SK-N-SH (cell line): ENCODE measurements around the gene RBM20. TPM values are rescaled to one million over a fixed set of nuclear protein-coding genes. Genes with fewer than 3 reads are reported as not detected.

Experiments
- CTCF ChIA-PET: fragments of 300-600, 350-600 bp; formaldehyde crosslinking; extraction: SDS; loops from one replicate; lab custom pipeline; 2021; lab: Yijun Ruan, JAX
- POLR2A ChIA-PET: fragments of 350-600 bp; sonication (Branson Sonifier 250); formaldehyde crosslinking; extraction: SDS; loops from one replicate; lab custom pipeline; 2020; ENCODE audit warnings: antibody characterized with exemption, inconsistent platforms; lab: Yijun Ruan, JAX
- DNase-seq: peaks from one replicate; pipeline ENCODE4 v3.0.0; 2012
- H2AFZ ChIP-seq: fragments of 200-600 bp; sonication (generic); 2 replicates; pipeline ENCODE4 v1.8.1; 2016; ENCODE audit warnings: antibody characterized with exemption, mild to moderate bottlenecking, low read depth
- H3F3A ChIP-seq: fragments of 200-600 bp; sonication (generic); replicated peaks from 2 replicates; pipeline ENCODE3; 2016; ENCODE audit warnings: antibody characterized with exemption, mild to moderate bottlenecking; ENCODE audit not compliant: insufficient read depth
- H3K27ac ChIP-seq, 2 experiments: fragments of 200-500 bp in 1 of 2; fragments of 200-600 bp in 1 of 2; sonication (Bioruptor generic) in 1 of 2; sonication (generic), shearing (Covaris generic) in 1 of 2; 2 replicates each; pipeline versions ENCODE4 v1.5.1 to v1.6.1; 2014 to 2016; ENCODE audit warnings: low read depth in 2 of 2, inconsistent platforms in 1 of 2, low read length in 1 of 2, mild to moderate bottlenecking in 1 of 2, mixed read lengths in 1 of 2
- H3K27me3 ChIP-seq: fragments of 200-600 bp; sonication (generic), shearing (Covaris generic); 2 replicates; pipeline ENCODE4 v1.6.1; 2016; ENCODE audit warnings: mixed run types; ENCODE audit not compliant: insufficient read depth
- H3K36me3 ChIP-seq, 2 experiments: fragments of 200-500 bp in 1 of 2; fragments of 200-600 bp in 1 of 2; sonication (Bioruptor generic) in 1 of 2; sonication (generic) in 1 of 2; replicated peaks in 1 of 2; 2 replicates each; pipeline versions ENCODE3 to v1.5.1; 2014 to 2016; ENCODE audit warnings: low read length in 1 of 2, mild to moderate bottlenecking in 1 of 2; ENCODE audit not compliant: insufficient read depth in 2 of 2, control insufficient read depth in 1 of 2
- H3K4me1 ChIP-seq, 2 experiments: fragments of 200-500 bp in 1 of 2; fragments of 200-600 bp in 1 of 2; sonication (Bioruptor generic) in 1 of 2; sonication (generic), shearing (Covaris generic) in 1 of 2; 2 replicates each; pipeline versions ENCODE4 v1.5.1 to v1.6.1; 2014 to 2016; ENCODE audit warnings: low read depth in 1 of 2, low read length in 1 of 2, mixed run types in 1 of 2; ENCODE audit not compliant: insufficient read depth in 2 of 2, control insufficient read depth in 1 of 2
- H3K4me2 ChIP-seq: fragments of 200-600 bp; sonication (generic), shearing (Covaris generic); 2 replicates; pipeline ENCODE4 v1.6.1; 2017; ENCODE audit warnings: mixed run types
- H3K4me3 ChIP-seq, 2 experiments: fragments of 200-500 bp in 1 of 2; fragments of 200-600 bp in 1 of 2; sonication (Bioruptor generic) in 1 of 2; sonication (generic), shearing (Covaris generic) in 1 of 2; 2 replicates each; pipeline versions ENCODE4 v1.5.1 to v1.8.1; 2014 to 2016; ENCODE audit warnings: low read depth in 2 of 2, inconsistent platforms in 1 of 2, low read length in 1 of 2, mild to moderate bottlenecking in 1 of 2, mixed read lengths in 1 of 2, moderate library complexity in 1 of 2
- H3K79me2 ChIP-seq: fragments of 200-600 bp; sonication (generic); 2 replicates; pipeline ENCODE4 v1.8.1; 2017; ENCODE audit warnings: mild to moderate bottlenecking; ENCODE audit not compliant: insufficient read depth
- H3K9ac ChIP-seq: fragments of 200-600 bp; sonication (generic); 2 replicates; pipeline ENCODE4 v1.6.1; 2017; ENCODE audit warnings: mixed run types
- H3K9me2 ChIP-seq: fragments of 200-600 bp; sonication (generic); 2 replicates; pipeline ENCODE4 v1.6.1; 2017; ENCODE audit warnings: mixed run types
- H3K9me3 ChIP-seq: fragments of 200-600 bp; sonication (generic); 2 replicates; pipeline ENCODE4 v1.6.1; 2017; ENCODE audit warnings: mixed run types, mild to moderate bottlenecking, moderate library complexity
- H4K20me1 ChIP-seq: fragments of 200-600 bp; sonication (generic); 2 replicates; pipeline ENCODE4 v1.6.1; 2017; ENCODE audit warnings: mild to moderate bottlenecking, mixed run types; ENCODE audit not compliant: insufficient read depth
- CTCF ChIP-seq: fragments of 200-600 bp; sonication (generic); IDR thresholded peaks from 2 replicates; pipeline ENCODE4 v1.6.1; 2017; ENCODE audit warnings: antibody characterized with exemption, mild to moderate bottlenecking, moderate library complexity
- ELF1 ChIP-seq: IDR thresholded peaks from 2 replicates; pipeline ENCODE4 v1.4.0; 2012
- EP300 ChIP-seq, 2 experiments: IDR thresholded peaks; 2 replicates each; pipeline versions ENCODE4 v1.4.0 to v1.6.1; 2012; ENCODE audit warnings: borderline replicate concordance in 1 of 2, low read depth in 1 of 2, low read length in 1 of 2
- FOXJ3 ChIP-seq: sonication (generic); formaldehyde crosslinking; IDR thresholded peaks from 2 replicates; pipeline ENCODE4 v1.5.1; 2020; ENCODE audit warnings: mild to moderate bottlenecking, missing genetic modification reagents
- FOXM1 ChIP-seq: IDR thresholded peaks from 2 replicates; pipeline ENCODE4 v1.4.0; 2012; ENCODE audit warnings: low read depth, mild to moderate bottlenecking
- GATA2 ChIP-seq: sonication (generic); formaldehyde crosslinking; IDR thresholded peaks from 2 replicates; pipeline ENCODE4 v1.5.0; 2020; ENCODE audit warnings: mild to moderate bottlenecking, missing genetic modification reagents
- IRF3 ChIP-seq: fragments of 150-350 bp; IDR thresholded peaks from 2 replicates; pipeline ENCODE4 v1.6.1; 2016; ENCODE audit warnings: mild to moderate bottlenecking, low read depth, low read length
- MEF2A ChIP-seq: IDR thresholded peaks from 2 replicates; pipeline ENCODE4 v1.4.0; 2012; ENCODE audit warnings: low read depth, borderline replicate concordance
- NFIC ChIP-seq: IDR thresholded peaks from 2 replicates; pipeline ENCODE4 v1.4.0; 2012; ENCODE audit warnings: borderline replicate concordance
- PBX3 ChIP-seq: IDR thresholded peaks from 2 replicates; pipeline ENCODE4; 2012
- RAD21 ChIP-seq: IDR thresholded peaks from 2 replicates; pipeline ENCODE4 v1.6.1; 2012; ENCODE audit warnings: mild to moderate bottlenecking, low read length
- RCOR1 ChIP-seq: fragments of 150-350 bp; IDR thresholded peaks from 2 replicates; pipeline ENCODE4 v1.6.1; 2017; ENCODE audit warnings: antibody characterized with exemption, low read length
- REST ChIP-seq: IDR thresholded peaks from 2 replicates; pipeline ENCODE4 v1.6.1; 2012; ENCODE audit warnings: mild to moderate bottlenecking, low read depth, low read length, moderate library complexity
- RFX5 ChIP-seq: IDR thresholded peaks from 2 replicates; pipeline ENCODE4 v1.6.1; 2012; ENCODE audit warnings: mild to moderate bottlenecking, improper control_type of control experiment, low read length
- SMC3 ChIP-seq: IDR thresholded peaks from 2 replicates; pipeline ENCODE4 v1.6.1; 2012; ENCODE audit warnings: low read depth, low read length, improper control_type of control experiment
- TAF1 ChIP-seq: IDR thresholded peaks from 2 replicates; pipeline ENCODE4 v1.6.1; 2012; ENCODE audit warnings: low read depth, mild to moderate bottlenecking, low read length, moderate library complexity, borderline replicate concordance
- TCF12 ChIP-seq: IDR thresholded peaks from 2 replicates; pipeline ENCODE4 v1.4.0; 2012
- TEAD4 ChIP-seq: IDR thresholded peaks from 2 replicates; pipeline ENCODE4 v1.4.0; 2012; ENCODE audit warnings: mild to moderate bottlenecking, borderline replicate concordance; ENCODE audit not compliant: insufficient read depth
- USF1 ChIP-seq: IDR thresholded peaks from 2 replicates; pipeline ENCODE4 v1.4.0; 2012; ENCODE audit warnings: low read depth, borderline replicate concordance
- USF2 ChIP-seq: fragments of 150-350 bp; IDR thresholded peaks from 2 replicates; pipeline ENCODE4 v1.6.1; 2017; ENCODE audit warnings: antibody characterized with exemption, low read length, low read depth, borderline replicate concordance
- ZBTB33 ChIP-seq: IDR thresholded peaks from 2 replicates; pipeline ENCODE4 v1.4.0; 2012; ENCODE audit warnings: low read depth, borderline replicate concordance
- WGBS: methylation state at CpG from one replicate; pipeline ENCODE4 v1.1.6; 2017; ENCODE audit warnings: low lambda C conversion rate; 5-methylcytosine and 5-hydroxymethylcytosine counted together
- polyA plus RNA-seq, 3 experiments: library from polyadenylated mRNA; depleted of rRNA; stranded (reverse); fragments of >200 nt; gene quantifications; 2 replicates each; pipeline ENCODE4 v1.2.3, GENCODE V29; 2012

Gene RBM20
- polyA plus RNA-seq, 1 of the 3 experiments (the other 2 are of a cell fraction) = 0.64 TPM

GRCh38 chr10:110859973-110860376, 215.8 kb downstream of the RBM20 start:
- peaks cover 0 to 36% of the 10 kb centered on the region in 2 experiments; a peak in 2 of 4 replicates for H3K4me1 ChIP-seq
- peak overlapping the region in 1 of 2 experiments; percentile 73; a peak in 2 of 4 replicates for H3K27ac ChIP-seq
- H3K9me3 ChIP-seq = no peaks in the 10 kb centered on the region
- no peak overlapping the region for H3K9ac ChIP-seq
- H4K20me1 ChIP-seq = no peaks in the 10 kb centered on the region
- H3K4me3 ChIP-seq = no peak overlapping the region
- no peaks in the 10 kb centered on the region for H3K27me3 ChIP-seq
- ChIA-PET CTCF (interaction anchor here (1.1 to 1.5 kb wide), 2 partner anchors 33 to 114 kb away, joined by 4 read pairs; no protein-coding TSS in a partner anchor), POLR2A (interaction anchor here (1.0 to 3.1 kb wide), 2 partner anchors 9 to 12 kb away, joined by 3 to 12 read pairs; partner anchors contain the start of gene PDCD4)
- H3K79me2 ChIP-seq = no peaks in the 10 kb centered on the region
- no peak overlapping the region for H2AFZ ChIP-seq
- no peaks in the 10 kb centered on the region for H3K9me2 ChIP-seq
- 0% methylated on average over 1 of the region's 1 CpG for WGBS
- H3K4me2 ChIP-seq = no peak overlapping the region
- H3F3A ChIP-seq = no peaks in the 10 kb centered on the region
- no peaks in the 10 kb centered on the region for H3K36me3 ChIP-seq
- no peak for DNase-seq
- TF ChIP-seq TCF12 (peak; percentile 67), IRF3 (no peak), FOXJ3 (CRISPR knock-in tag) (no peak; the same call in 1 of the 2 replicates), PBX3 (no peak), RAD21 (no peak), ZBTB33 (no peak), RFX5 (peak; percentile 33; the same call in 1 of the 2 replicates), SMC3 (no peak), TEAD4 (no peak), ELF1 (no peak), MEF2A (no peak), GATA2 (CRISPR knock-in tag) (peak; percentile 24; the same call in 1 of the 2 replicates), USF1 (no peak), CTCF (no peak), USF2 (no peak), NFIC (no peak), TAF1 (no peak), RCOR1 (0 out of 2 replicates have a peak, but pooled peaks have one; percentile 63), REST (no peak), FOXM1 (no peak), EP300 (IDR thresholded peaks at IDR 0.05; ENCODE audit: borderline replicate concordance in 1 of 2, low read depth in 1 of 2, low read length in 1 of 2) (peak in 1 of 2 experiments; percentile 59; a peak in 2 of 4 replicates)
